NCI-H146 treated with DMSO at 0.1 percent for 48 hours (cell line): ENCODE results near the gene NPIPB8.
"Not testable (repeated sequence)": the region's sequence is repeated elsewhere in the genome, so short reads cannot be mapped to it uniquely, and the experiment has no call there.

ENCODE experiments used
- DNase-seq: peaks from one replicate; lab custom pipeline; 2025; ENCODE audit not compliant: unreplicated experiment; lab: John Stamatoyannopoulos, UW

Gene NPIPB8

GRCh38 chr16:28606291-28607115, 31.4 kb upstream of the NPIPB8 start:
- DNase-seq, result no peak

- DNase-seq, result no peak
Observed at GRCh38 chr16:28607116-28607623, 30.7 kb upstream of the NPIPB8 start.

- not testable (repeated sequence) for DNase-seq
Observed at GRCh38 chr16:28607681-28608495, 30.0 kb upstream of the NPIPB8 start.

GRCh38 chr16:28608496-28608808, 29.4 kb upstream of the NPIPB8 start:
- DNase-seq, result not testable (repeated sequence)

- DNase-seq, result not testable (repeated sequence)
Observed at GRCh38 chr16:28608867-28609596, 28.8 kb upstream of the NPIPB8 start.

- no peak for DNase-seq
Observed at GRCh38 chr16:28609631-28610594, 28.0 kb upstream of the NPIPB8 start, which contains the start of gene SULT1A1. TSS of gene SULT1A1 (minus strand) at chr16:28610044. CDS start at chr16:28608855, 1,189 bp downstream.

GRCh38 chr16:28610595-28611191, 27.2 kb upstream of the NPIPB8 start:
- no peak for DNase-seq

- not testable (repeated sequence) for DNase-seq
Observed at GRCh38 chr16:28612359-28613280, 25.2 kb upstream of the NPIPB8 start.

- not testable (repeated sequence) for DNase-seq
Observed at GRCh38 chr16:28613912-28614311, 24.0 kb upstream of the NPIPB8 start.

GRCh38 chr16:28614561-28614960, 23.3 kb upstream of the NPIPB8 start:
- DNase-seq, result not testable (repeated sequence)

GRCh38 chr16:28615486-28616223, 22.2 kb upstream of the NPIPB8 start:
- DNase-seq, result peak; percentile 69

GRCh38 chr16:28616224-28616577, 21.7 kb upstream of the NPIPB8 start:
- not testable (repeated sequence) for DNase-seq

GRCh38 chr16:28616636-28617035, 21.2 kb upstream of the NPIPB8 start:
- no peak for DNase-seq

- DNase-seq, result no peak
Observed at GRCh38 chr16:28617874-28618273, 20.0 kb upstream of the NPIPB8 start.

- DNase-seq, result not testable (repeated sequence)
Observed at GRCh38 chr16:28620316-28620715, 17.5 kb upstream of the NPIPB8 start.

GRCh38 chr16:28621481-28622155, 16.2 kb upstream of the NPIPB8 start:
- DNase-seq, result no peak

GRCh38 chr16:28622532-28623171, 15.2 kb upstream of the NPIPB8 start:
- not testable (repeated sequence) for DNase-seq
